SW480 (cell line): ENCODE results near the gene COMP.
"Not testable (repeated sequence)": the region's sequence is repeated elsewhere in the genome, so short reads cannot be mapped to it uniquely, and the experiment has no call there.

Source experiments
- DNase-seq: peaks from one replicate; pipeline ENCODE4 v3.0.0-alpha.2; 2016; ENCODE audit warnings: low spot score

Gene COMP

DNA sequence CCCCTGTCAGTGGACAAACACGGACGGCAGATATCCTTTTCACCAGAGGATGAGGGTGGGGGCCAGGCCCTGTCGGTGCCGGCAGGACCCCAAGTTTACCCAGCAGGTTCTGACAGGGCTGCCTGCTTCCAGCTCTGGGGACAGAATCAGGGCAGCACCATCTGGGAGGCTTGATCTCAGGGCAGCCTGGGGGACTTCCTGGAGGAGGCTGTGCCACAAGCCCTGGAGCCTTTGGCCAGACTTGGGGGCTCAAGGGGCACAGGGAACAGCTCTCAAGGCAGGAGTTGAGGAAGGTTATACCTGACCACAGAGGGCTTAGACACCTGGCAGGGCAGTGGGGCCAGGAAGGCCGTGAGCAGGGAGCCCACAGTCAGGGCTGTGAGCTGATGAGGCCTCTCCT lies 45.2 kb downstream of the COMP start:
- DNase-seq = no peak

DNA sequence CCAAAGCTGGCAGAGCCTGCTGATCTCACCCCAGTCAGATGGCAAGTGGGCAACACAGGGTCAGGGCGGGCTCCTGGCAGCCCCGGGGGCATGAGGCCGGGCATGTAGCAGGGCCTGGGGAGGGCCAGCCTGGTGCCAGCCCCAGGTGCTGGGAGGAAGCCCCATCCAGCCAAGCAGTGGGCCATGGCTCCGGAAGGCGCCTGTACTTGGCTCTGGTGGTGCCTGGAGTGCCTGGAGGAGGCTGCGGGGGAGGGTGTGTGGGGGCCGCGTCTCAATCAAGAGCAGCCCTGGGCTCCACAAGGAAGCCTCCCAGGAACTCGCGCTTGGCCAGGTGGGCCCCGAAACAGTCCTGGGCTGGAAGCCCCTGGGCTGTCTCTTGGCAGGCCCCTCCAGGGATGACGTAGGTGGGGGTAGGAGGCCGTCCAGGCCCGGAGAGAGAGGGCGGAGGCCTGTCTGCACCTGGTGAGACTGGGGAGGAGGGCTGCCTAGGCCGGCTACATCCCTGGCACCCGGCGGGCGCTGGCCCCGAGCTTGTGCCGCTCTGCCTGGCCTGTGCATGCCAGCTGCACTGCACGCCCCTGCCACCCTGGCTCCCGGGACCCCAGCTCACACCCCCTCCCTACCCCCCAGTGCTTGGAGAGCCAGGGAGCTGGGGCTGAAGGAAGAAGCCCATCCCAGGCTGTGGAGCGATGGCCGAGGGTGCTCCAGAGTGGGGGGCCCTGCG lies 45.9 kb downstream of the COMP start:
- DNase-seq = no peak

- no peak for DNase-seq
These were observed 47.2 kb downstream of the COMP start for GRCh38 chr19:18743784-18744418.

DNA sequence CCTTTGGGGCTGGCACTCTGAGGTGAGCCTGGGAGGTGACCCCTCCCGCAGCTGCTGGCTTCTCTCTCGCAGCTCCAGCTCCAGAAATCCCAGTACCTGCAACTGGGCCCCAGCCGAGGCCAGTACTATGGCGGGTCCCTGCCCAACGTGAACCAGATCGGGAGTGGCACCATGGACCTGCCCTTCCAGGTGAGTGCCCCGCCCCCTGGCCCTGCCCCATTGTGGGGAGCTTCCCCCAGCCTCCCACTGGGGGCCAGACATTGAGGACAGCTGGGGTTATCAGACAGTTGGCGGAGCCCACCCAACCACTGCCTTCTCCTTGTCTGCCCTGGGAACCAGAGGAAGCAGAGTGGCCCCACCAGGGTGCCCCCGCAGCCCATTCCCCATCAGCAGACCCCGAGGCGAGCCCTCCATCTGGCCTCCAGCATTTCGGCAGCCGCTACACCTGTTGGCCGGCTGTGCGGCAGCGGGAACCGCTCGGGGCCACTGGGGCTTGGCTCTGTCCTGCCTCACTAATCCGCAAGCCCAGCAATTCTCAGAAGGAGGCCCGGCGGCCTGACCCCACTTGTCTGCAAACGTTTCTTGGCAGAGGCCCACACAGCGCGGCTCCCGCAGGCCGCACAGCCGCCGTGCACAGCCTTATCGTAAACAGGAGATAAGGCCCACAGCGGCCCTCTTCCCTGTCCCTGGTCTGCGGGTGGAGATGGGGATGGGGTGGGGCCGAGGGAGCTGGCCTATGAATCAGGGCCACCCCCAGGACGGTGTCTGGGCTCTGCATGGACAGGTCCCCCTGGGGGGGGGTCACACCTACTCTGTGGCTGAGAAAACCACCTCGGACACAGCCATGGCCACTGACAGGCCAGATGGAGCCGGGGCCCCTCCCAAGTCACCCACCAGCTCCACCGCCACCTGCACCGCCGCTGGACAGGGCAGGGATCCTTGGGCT lies 48.0 kb downstream of the COMP start:
- no peak for DNase-seq

DNA sequence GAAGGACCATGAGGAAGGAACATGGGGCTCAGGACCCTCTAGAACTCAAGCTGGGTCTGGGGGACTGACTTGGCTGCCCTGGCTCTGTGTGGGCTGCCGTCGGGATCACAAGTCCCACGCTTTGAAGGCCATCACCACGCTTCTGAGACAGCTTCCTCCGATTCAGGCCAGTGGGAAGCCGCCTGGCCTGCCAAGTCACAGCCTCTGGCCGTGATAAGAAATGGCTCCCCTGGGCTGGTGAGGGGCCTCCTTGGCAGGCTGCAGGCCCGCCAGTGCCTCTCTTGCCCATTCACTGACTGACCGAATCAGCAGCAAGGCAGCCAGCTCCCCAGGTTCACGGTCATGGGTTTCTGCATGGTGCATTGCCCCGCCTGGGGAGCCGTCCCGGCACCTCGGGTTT lies 48.8 kb downstream of the COMP start:
- no peak for DNase-seq

- no peak for DNase-seq
These were observed 49.7 kb downstream of the COMP start for GRCh38 chr19:18741124-18742121.

- DNase-seq = no peak
These were observed 52.0 kb downstream of the COMP start for GRCh38 chr19:18738961-18739690.

- no peak for DNase-seq
These were observed 53.2 kb downstream of the COMP start for GRCh38 chr19:18737954-18738351.

DNA sequence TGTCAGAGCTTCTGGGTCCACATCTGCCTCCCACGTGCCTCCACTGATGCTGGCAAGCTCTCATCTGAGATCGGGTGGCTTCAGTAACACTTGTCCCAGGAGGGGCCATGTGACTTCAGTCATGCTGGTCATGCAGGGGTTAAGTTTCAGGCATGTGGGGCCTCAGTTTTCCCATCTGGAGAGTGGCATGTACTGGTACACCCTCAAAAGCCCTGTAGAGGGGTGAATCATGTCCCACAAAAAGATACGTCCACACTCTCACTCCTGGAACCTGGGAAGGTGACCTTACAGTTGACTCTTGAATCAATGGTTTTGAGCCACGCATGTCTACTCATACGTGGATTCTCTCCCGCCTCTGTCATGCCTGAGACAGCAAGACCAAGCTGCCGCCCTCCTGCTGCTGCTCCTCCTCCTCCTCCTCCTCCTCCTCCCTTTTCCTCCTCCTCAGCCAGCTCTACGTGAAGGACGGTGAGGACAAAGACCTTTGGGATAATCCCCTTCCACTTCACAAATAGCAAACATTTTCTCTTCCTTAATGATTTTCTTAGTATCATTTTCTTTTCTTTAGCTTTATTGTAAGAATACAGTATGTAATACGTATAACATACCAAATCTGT lies 53.7 kb downstream of the COMP start:
- DNase-seq = no peak

- no peak for DNase-seq
These were observed 54.4 kb downstream of the COMP start for GRCh38 chr19:18736415-18737336.

- DNase-seq = no peak
These were observed 55.4 kb downstream of the COMP start for GRCh38 chr19:18735752-18736151.

DNA sequence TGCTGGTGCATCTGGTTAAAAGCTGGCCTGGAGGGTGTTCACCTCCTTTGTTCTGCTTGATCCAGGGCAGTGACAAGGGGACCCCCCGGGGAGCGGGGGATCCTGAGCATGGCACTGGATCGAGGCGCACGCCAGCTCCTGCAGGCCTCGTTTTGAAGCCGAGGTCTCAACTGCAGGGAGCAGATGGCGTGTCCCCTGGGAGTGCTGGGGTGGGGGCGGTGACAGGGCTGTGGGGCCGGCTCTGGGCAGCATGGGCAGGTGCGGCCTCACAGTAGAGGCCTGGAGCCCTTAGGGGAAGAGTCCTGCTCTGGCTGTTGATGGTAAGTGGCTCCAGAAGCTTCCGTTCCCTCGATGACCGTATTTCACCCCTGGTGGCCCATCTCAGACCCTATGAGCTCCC lies 55.8 kb downstream of the COMP start:
- DNase-seq = no peak

DNA sequence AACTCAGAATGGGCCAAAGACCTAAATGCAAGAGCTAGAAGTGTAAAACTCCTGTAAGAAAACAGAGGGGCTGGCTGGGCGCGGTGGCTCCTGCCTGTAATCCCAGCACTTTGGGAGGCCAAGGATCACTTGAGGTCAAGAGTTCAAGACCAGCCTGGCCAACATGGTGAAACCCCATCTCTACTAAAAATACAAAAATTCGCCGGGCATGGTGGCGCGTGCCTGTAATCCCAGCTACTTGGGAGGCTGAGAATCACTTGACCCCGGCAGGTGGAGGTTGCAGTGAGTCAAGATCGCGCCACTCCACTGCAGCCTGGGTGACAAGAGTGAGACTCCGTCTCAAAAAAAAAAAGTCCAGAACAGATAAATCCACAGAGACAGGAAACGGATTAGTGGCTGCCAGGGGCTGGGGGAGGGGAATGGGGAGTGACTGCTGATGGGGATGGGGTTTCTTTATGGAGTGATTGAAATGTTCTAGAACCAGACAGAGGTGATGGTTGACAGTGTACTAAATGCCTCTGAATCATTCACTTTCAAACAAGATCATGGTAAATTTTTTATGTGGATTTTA lies 57.3 kb downstream of the COMP start:
- not testable (repeated sequence) for DNase-seq

GRCh38 chr19:18733196-18733647 lies 57.9 kb downstream of the COMP start:
- DNase-seq = no peak
